ENCODE data around the gene CAPN12.

- TF ChIP-seq POLR2A (IDR thresholded peaks at IDR 0.05) (no peak), CTCF (IDR thresholded peaks at IDR 0.05) (no peak), EP300 (IDR thresholded peaks at IDR 0.05) (no peak)
Observed at GRCh38 chr19:38773469-38774177, 29.3 kb upstream of the CAPN12 start, which contains the start of gene LGALS7.
